HG03025 (cell line): Measurements from ENCODE around the gene INSYN1.
"Not testable (repeated sequence)": the region's sequence is repeated elsewhere in the genome, so short reads cannot be mapped to it uniquely, and the experiment has no call there.

Experiments
- ATAC-seq: cut with Tn5 transposase; IDR thresholded peaks from one replicate; pipeline ENCODE4 v1.9.1; 2021; ENCODE audit warnings: mild to moderate bottlenecking, moderate library complexity; ENCODE audit not compliant: unreplicated experiment, low FRiP score

Gene INSYN1

GRCh38 chr15:73750951-73751350 is 2.2 kb downstream of the INSYN1 start:
- ATAC-seq = no peak

GRCh38 chr15:73750438-73750837 is 2.7 kb downstream of the INSYN1 start:
- no peak for ATAC-seq

- ATAC-seq = no peak
These were observed 3.2 kb downstream of the INSYN1 start for GRCh38 chr15:73749971-73750370.

GRCh38 chr15:73749533-73749932 is 3.6 kb downstream of the INSYN1 start:
- ATAC-seq = no peak

- no peak for ATAC-seq
These were observed 4.4 kb downstream of the INSYN1 start for GRCh38 chr15:73748730-73749129.

GRCh38 chr15:73747847-73748590 is 5.1 kb downstream of the INSYN1 start:
- no peak for ATAC-seq

GRCh38 chr15:73746883-73747282 is 6.3 kb downstream of the INSYN1 start:
- no peak for ATAC-seq

- no peak for ATAC-seq
These were observed 6.9 kb downstream of the INSYN1 start for GRCh38 chr15:73746261-73746660.

GRCh38 chr15:73745073-73745472 is 8.1 kb downstream of the INSYN1 start:
- ATAC-seq = no peak

- no peak for ATAC-seq
These were observed 8.9 kb downstream of the INSYN1 start for GRCh38 chr15:73744293-73744692.

GRCh38 chr15:73741321-73741836 is 11.8 kb downstream of the INSYN1 start:
- no peak for ATAC-seq

- ATAC-seq = no peak
These were observed 12.8 kb downstream of the INSYN1 start for GRCh38 chr15:73740152-73741048.

GRCh38 chr15:73737535-73737934 is 15.6 kb downstream of the INSYN1 start:
- ATAC-seq = no peak

GRCh38 chr15:73732930-73733329 is 20.2 kb downstream of the INSYN1 start:
- ATAC-seq = no peak

- ATAC-seq = not testable (repeated sequence)
These were observed 21.1 kb downstream of the INSYN1 start for GRCh38 chr15:73732051-73732450.

GRCh38 chr15:73727330-73727976 is 25.7 kb downstream of the INSYN1 start:
- ATAC-seq = no peak

GRCh38 chr15:73724212-73724611 is 28.9 kb downstream of the INSYN1 start:
- ATAC-seq = no peak

GRCh38 chr15:73723191-73723590 is 30.0 kb downstream of the INSYN1 start:
- ATAC-seq = no peak

GRCh38 chr15:73722425-73722824 is 30.7 kb downstream of the INSYN1 start:
- no peak for ATAC-seq

GRCh38 chr15:73718694-73719093 is 34.5 kb downstream of the INSYN1 start:
- no peak for ATAC-seq

GRCh38 chr15:73717802-73718201 is 35.3 kb downstream of the INSYN1 start:
- no peak for ATAC-seq
